Stomach (tissue), 4 donors: Measurements from ENCODE around the gene INTS7.

Source experiments
- CTCF ChIP-seq, 7 experiments: fragments of 450-650 bp in 4 of 7; fragments of 200-600 bp in 3 of 7; sonication (generic) in 3 of 7; IDR thresholded peaks; one replicate each; pipeline ENCODE4 v1.5.1; 2016 to 2019; ENCODE audit warnings: antibody characterized with exemption in 7 of 7, control low read depth in 2 of 7, mild to moderate bottlenecking in 1 of 7
- EP300 ChIP-seq: sonication (generic); formaldehyde crosslinking; IDR thresholded peaks from one replicate; pipeline ENCODE4 v1.6.1; 2017; ENCODE audit warnings: antibody characterized with exemption
- POLR2A ChIP-seq, 4 donors: fragments of 450-650 bp; IDR thresholded peaks; one replicate each; pipeline ENCODE4 v1.6.1; 2016; ENCODE audit warnings: antibody characterized with exemption in 4 of 4, control low read depth in 2 of 4, mild to moderate bottlenecking in 1 of 4, moderate library complexity in 1 of 4
- POLR2AphosphoS5 ChIP-seq, 3 donors: sonication (generic); formaldehyde crosslinking; IDR thresholded peaks; one replicate each; pipeline ENCODE4 v1.6.1; 2016; ENCODE audit warnings: antibody characterized with exemption in 3 of 3

- TF ChIP-seq EP300 (no peak), POLR2A (IDR thresholded peaks at IDR 0.05) (no peak), CTCF (IDR thresholded peaks at IDR 0.05) (no peak), POLR2AphosphoS5 (IDR thresholded peaks at IDR 0.05) (no peak)
Observed at GRCh38 chr1:211891708-211892107, 143.6 kb downstream of the INTS7 start.
